NOMO-1 (cell line): ENCODE measurements around the gene CDH9.

Experiments
- DNase-seq, 2 experiments: peaks; one replicate each; lab custom pipeline; 2025; ENCODE audit not compliant: unreplicated experiment in 2 of 2; lab: John Stamatoyannopoulos, UW

Gene CDH9

DNA sequence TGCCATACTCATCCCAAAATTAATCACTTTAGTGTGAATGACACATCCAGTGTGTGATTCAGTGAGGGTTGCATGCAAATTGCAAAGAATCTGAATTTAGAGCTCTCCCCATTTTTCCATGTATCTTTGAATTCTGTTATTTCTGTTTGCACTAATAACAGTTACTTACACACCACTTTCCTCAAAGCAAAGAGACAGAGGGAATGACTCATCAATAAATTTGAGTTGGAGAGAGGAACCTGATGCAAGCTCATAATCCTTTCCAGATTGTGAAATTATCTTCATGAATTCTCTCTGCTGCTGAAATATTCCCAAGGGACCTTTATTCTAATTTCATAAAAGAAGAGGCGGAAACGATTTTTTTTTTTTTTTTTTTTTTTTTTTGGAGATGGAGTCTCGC, 204.8 kb downstream of the CDH9 start:
- peak in 1 of 2 experiments; percentile 34 for DNase-seq
